KMS-11 (cell line): Measurements from ENCODE around the gene TMEM179B.
"Not testable (repeated sequence)": the region's sequence is repeated elsewhere in the genome, so short reads cannot be mapped to it uniquely, and the experiment has no call there.

Experiments
- H2AFZ ChIP-seq: fragments of 200-600 bp; sonication (generic); 2 replicates; pipeline ENCODE4 v1.6.1; 2016; ENCODE audit warnings: antibody characterized with exemption, mixed run types, low read depth
- H3K27ac ChIP-seq: fragments of 200-600 bp; sonication (generic); 2 replicates; pipeline ENCODE4 v1.6.1; 2016; ENCODE audit warnings: mild to moderate bottlenecking, mixed run types
- H3K27me3 ChIP-seq: fragments of 200-600 bp; sonication (generic); 2 replicates; pipeline ENCODE4 v1.6.1; 2017; ENCODE audit warnings: mild to moderate bottlenecking, low read depth, mixed run types, moderate library complexity; ENCODE audit not compliant: insufficient read depth
- H3K36me3 ChIP-seq: fragments of 200-600 bp; sonication (generic); 2 replicates; pipeline ENCODE4 v1.6.1; 2017; ENCODE audit warnings: mild to moderate bottlenecking, mixed run types; ENCODE audit not compliant: insufficient read depth
- H3K4me1 ChIP-seq: fragments of 200-600 bp; sonication (generic); 2 replicates; pipeline ENCODE4 v1.6.1; 2016; ENCODE audit warnings: mild to moderate bottlenecking, low read depth, mixed run types; ENCODE audit not compliant: poor library complexity, severe bottlenecking
- H3K4me2 ChIP-seq: fragments of 200-600 bp; sonication (generic); 2 replicates; pipeline ENCODE4 v1.7.0; 2016; ENCODE audit warnings: mild to moderate bottlenecking, mixed run types
- H3K4me3 ChIP-seq: fragments of 200-600 bp; sonication (generic); IDR thresholded peaks from 2 replicates; pipeline ENCODE4 v1.6.1; 2017; ENCODE audit warnings: low read depth, low read length, mixed read lengths; ENCODE audit not compliant: insufficient read depth
- H3K79me2 ChIP-seq: fragments of 200-600 bp; sonication (generic); 2 replicates; pipeline ENCODE4 v1.6.1; 2016; ENCODE audit warnings: low read depth, mixed run types; ENCODE audit not compliant: insufficient read depth
- H3K9ac ChIP-seq: fragments of 200-600 bp; sonication (generic); 2 replicates; pipeline ENCODE4 v1.6.1; 2016; ENCODE audit warnings: mild to moderate bottlenecking, mixed run types
- H4K20me1 ChIP-seq: fragments of 200-600 bp; sonication (generic); 2 replicates; pipeline ENCODE4 v1.6.1; 2016; ENCODE audit warnings: mild to moderate bottlenecking, mixed run types; ENCODE audit not compliant: insufficient read depth
- CTCF ChIP-seq: fragments of 200-600 bp; sonication (generic); conservative IDR thresholded peaks from 2 replicates; pipeline ENCODE4 v1.6.1; 2017; ENCODE audit warnings: low read depth, mild to moderate bottlenecking, antibody characterized with exemption, low read length, moderate library complexity, mixed read lengths

TMEM179B gene

GRCh38 chr11:62757846-62758788, 29.1 kb upstream of the TMEM179B start:
- Histone ChIP-seq H3K4me2 (no peak overlapping the region), H3K27ac (no peak overlapping the region), H3K4me3 (no peak overlapping the region), H3K79me2 (no peaks in the 10 kb centered on the region; the same call in 1 of the 2 replicates), H4K20me1 (no peaks in the 10 kb centered on the region), H3K27me3 (no peaks in the 10 kb centered on the region), H2AFZ (no peak overlapping the region), H3K9ac (no peak overlapping the region), H3K36me3 (no peaks in the 10 kb centered on the region), H3K4me1 (peaks cover 21% of the 10 kb centered on the region)
- no peak for TF ChIP-seq CTCF

GRCh38 chr11:62760867-62761227, 26.4 kb upstream of the TMEM179B start:
- peak overlapping the region; percentile 86 for H2AFZ ChIP-seq
- peaks cover 17% of the 10 kb centered on the region for H3K4me1 ChIP-seq
- not testable (repeated sequence) for H3K27ac ChIP-seq

GRCh38 chr11:62770778-62771143, 16.4 kb upstream of the TMEM179B start:
- H3K9ac ChIP-seq, result peak overlapping the region; percentile 56; the same call in 1 of the 2 replicates
- H3K4me1 ChIP-seq, result peaks cover 23% of the 10 kb centered on the region
- H3K79me2 ChIP-seq, result peaks cover 21% of the 10 kb centered on the region
- peak overlapping the region; percentile 67 for H2AFZ ChIP-seq
- H3K4me3 ChIP-seq, result no peak overlapping the region
- H3K36me3 ChIP-seq, result no peaks in the 10 kb centered on the region
- no peaks in the 10 kb centered on the region for H4K20me1 ChIP-seq
- H3K27ac ChIP-seq, result peak overlapping the region; percentile 58
- no peaks in the 10 kb centered on the region for H3K27me3 ChIP-seq
- H3K4me2 ChIP-seq, result peak overlapping the region; percentile 75
- no peak for TF ChIP-seq CTCF

More at GRCh38 chr11:62760867-62761227, 26.4 kb upstream of the TMEM179B start:
- not testable (repeated sequence) for H3K79me2 ChIP-seq, H3K4me3 ChIP-seq, H3K36me3 ChIP-seq, H4K20me1 ChIP-seq, H3K9ac ChIP-seq, H3K27me3 ChIP-seq
- H3K4me2 ChIP-seq, result peak overlapping the region; percentile 42

GRCh38 chr11:62771144-62772021, 15.8 kb upstream of the TMEM179B start, which contains the start of gene TAF6L:
TAF6L (plus strand) TSS chr11:62771396; CDS start chr11:62775784, 4,388 bp downstream.
- no peaks in the 10 kb centered on the region for H4K20me1 ChIP-seq
- no peak for TF ChIP-seq CTCF
- peak within 1 kb of the TSS; percentile 75 for H3K4me2 ChIP-seq

More at GRCh38 chr11:62771144-62772021, 15.8 kb upstream of the TMEM179B start, which contains the start of gene TAF6L:
- Histone ChIP-seq H3K4me3 (peak within 1 kb of the TSS; percentile 46), H3K9ac (peak within 1 kb of the TSS; percentile 56; the same call in 1 of the 2 replicates), H3K79me2 (peaks cover 21% of the 10 kb centered on the region), H3K4me1 (peaks cover 23% of the 10 kb centered on the region), H2AFZ (peak within 1 kb of the TSS; percentile 67), H3K27ac (peak within 1 kb of the TSS; percentile 58), H3K27me3 (no peaks in the 10 kb centered on the region), H3K36me3 (no peaks in the 10 kb centered on the region)
